Endodermal cell (in vitro differentiated cells): ENCODE results near the gene SYNGAP1. TPM values are rescaled to one million over a fixed set of nuclear protein-coding genes. Genes with fewer than 3 reads are reported as not detected.

Experiments
- DNase-seq: peaks from one replicate; pipeline ENCODE4 v3.0.0-alpha.2; 2017
- H3K27ac ChIP-seq: 2 replicates; pipeline ENCODE4 v1.5.1; 2013; ENCODE audit warnings: mild to moderate bottlenecking, low read depth, low read length, moderate library complexity
- H3K27me3 ChIP-seq: 2 replicates; pipeline ENCODE4 v1.6.1; 2013; ENCODE audit warnings: mild to moderate bottlenecking, low read length, moderate library complexity; ENCODE audit not compliant: insufficient read depth, control insufficient read depth, poor library complexity, severe bottlenecking
- H3K36me3 ChIP-seq: 2 replicates; pipeline ENCODE4 v1.7.0; 2013; ENCODE audit warnings: mild to moderate bottlenecking, low read length, moderate library complexity; ENCODE audit not compliant: control insufficient read depth, insufficient read depth
- H3K4me1 ChIP-seq: one replicate; pipeline ENCODE4 v1.7.0; 2013; ENCODE audit warnings: low read length; ENCODE audit not compliant: control insufficient read depth, insufficient read depth
- H3K4me3 ChIP-seq: 2 replicates; pipeline ENCODE4 v1.5.1; 2013; ENCODE audit warnings: mild to moderate bottlenecking, low read length, moderate library complexity
- H3K9ac ChIP-seq: 2 replicates; pipeline ENCODE4 v1.6.1; 2013; ENCODE audit warnings: mild to moderate bottlenecking, low read length, moderate library complexity; ENCODE audit not compliant: poor library complexity, severe bottlenecking; ENCODE audit errors: extremely low read depth
- H3K9me3 ChIP-seq: 2 replicates; pipeline ENCODE4 v1.6.1; 2013; ENCODE audit warnings: mild to moderate bottlenecking, low read length, moderate library complexity; ENCODE audit not compliant: control insufficient read depth
- H3K27ac Mint-ChIP-seq: 2 replicates; pipeline ENCODE4 v1.8.0; 2020; ENCODE audit warnings: mixed read lengths
- H3K27me3 Mint-ChIP-seq: 2 replicates; pipeline ENCODE4 v1.8.0; 2021; ENCODE audit warnings: mild to moderate bottlenecking, mixed read lengths; ENCODE audit not compliant: insufficient read depth
- H3K36me3 Mint-ChIP-seq: 2 replicates; pipeline ENCODE4 v1.8.0; 2020; ENCODE audit warnings: low read depth, mixed read lengths
- H3K4me1 Mint-ChIP-seq: 2 replicates; pipeline ENCODE4 v1.8.0; 2020; ENCODE audit warnings: mixed read lengths
- H3K4me3 Mint-ChIP-seq: 2 replicates; pipeline ENCODE4 v1.8.0; 2020; ENCODE audit warnings: mild to moderate bottlenecking, moderate library complexity, mixed read lengths
- H3K9me3 Mint-ChIP-seq: 2 replicates; pipeline ENCODE4 v1.8.0; 2020; ENCODE audit warnings: mild to moderate bottlenecking, mixed read lengths
- WGBS, 2 experiments: methylation state at CpG; one replicate each; pipeline versions ENCODE4 v1.1.5 to v1.1.7; 2013; ENCODE audit warnings: missing lambda C conversion rate in 2 of 2, mixed read lengths in 1 of 2; ENCODE audit not compliant: insufficient coverage in 1 of 2, insufficient read length in 1 of 2; 5-methylcytosine and 5-hydroxymethylcytosine counted together
- total RNA-seq, 2 donors: library from RNA; stranded (reverse); fragmentation: NEBNext Ultra II Directional in 1 of 2; extraction: Animal tissue kit (Norgen Biotek cat#: 25700) in 1 of 2; gene quantifications; 2 replicates in 1 of 2; 3 replicates in 1 of 2; pipeline ENCODE4 v1.2.1, GENCODE V29; 2021
- TF ChIP-seq, protein P1 (sequence below): fragments of 200-600 bp; sonication (generic); conservative IDR thresholded peaks from 2 replicates; pipeline ENCODE4 v1.5.0; 2021; ENCODE audit warnings: antibody characterized with exemption, mild to moderate bottlenecking

Gene SYNGAP1
- total RNA-seq, 2 donors from 2014 or later: 90.2 to 94.2 TPM

DNA sequence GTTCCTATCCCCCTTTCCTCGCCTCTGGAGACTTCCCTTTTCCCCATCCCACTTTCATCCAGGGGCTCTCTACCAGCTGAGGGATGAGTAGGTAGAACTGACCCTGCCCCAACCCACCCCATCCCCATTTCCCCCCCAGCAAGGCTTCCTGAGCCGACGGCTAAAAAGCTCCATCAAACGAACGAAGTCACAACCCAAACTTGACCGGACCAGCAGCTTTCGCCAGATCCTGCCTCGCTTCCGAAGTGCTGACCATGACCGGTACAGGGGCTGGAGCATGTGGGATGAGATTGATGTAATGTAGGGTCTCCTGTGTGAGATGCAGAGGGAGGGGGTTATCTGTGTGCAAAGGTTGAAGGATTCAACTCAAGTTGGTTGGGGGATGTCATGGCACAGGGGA, 12.7 kb downstream of the SYNGAP1 start:
- Mint-ChIP-seq H3K4me3 (peak overlapping the region; percentile 51), H3K9me3 (no peaks in the 10 kb centered on the region), H3K36me3 (peaks cover 32% of the 10 kb centered on the region), H3K4me1 (peaks cover 54% of the 10 kb centered on the region), H3K27me3 (no peaks in the 10 kb centered on the region), H3K27ac (peak overlapping the region; percentile 88)
- H3K27me3 ChIP-seq: no peaks in the 10 kb centered on the region
- TF ChIP-seq, protein P1, sequence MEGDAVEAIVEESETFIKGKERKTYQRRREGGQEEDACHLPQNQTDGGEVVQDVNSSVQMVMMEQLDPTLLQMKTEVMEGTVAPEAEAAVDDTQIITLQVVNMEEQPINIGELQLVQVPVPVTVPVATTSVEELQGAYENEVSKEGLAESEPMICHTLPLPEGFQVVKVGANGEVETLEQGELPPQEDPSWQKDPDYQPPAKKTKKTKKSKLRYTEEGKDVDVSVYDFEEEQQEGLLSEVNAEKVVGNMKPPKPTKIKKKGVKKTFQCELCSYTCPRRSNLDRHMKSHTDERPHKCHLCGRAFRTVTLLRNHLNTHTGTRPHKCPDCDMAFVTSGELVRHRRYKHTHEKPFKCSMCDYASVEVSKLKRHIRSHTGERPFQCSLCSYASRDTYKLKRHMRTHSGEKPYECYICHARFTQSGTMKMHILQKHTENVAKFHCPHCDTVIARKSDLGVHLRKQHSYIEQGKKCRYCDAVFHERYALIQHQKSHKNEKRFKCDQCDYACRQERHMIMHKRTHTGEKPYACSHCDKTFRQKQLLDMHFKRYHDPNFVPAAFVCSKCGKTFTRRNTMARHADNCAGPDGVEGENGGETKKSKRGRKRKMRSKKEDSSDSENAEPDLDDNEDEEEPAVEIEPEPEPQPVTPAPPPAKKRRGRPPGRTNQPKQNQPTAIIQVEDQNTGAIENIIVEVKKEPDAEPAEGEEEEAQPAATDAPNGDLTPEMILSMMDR: no peak
- 60 to 70% methylated on average over 3 to 10 of the region's 10 CpGs for WGBS, 2 experiments
- DNase-seq: peak; percentile 63
- no peak overlapping the region for H3K27ac ChIP-seq
- H3K4me1 ChIP-seq: peaks cover 11% of the 10 kb centered on the region
- H3K4me3 ChIP-seq: no peak overlapping the region
- no peak overlapping the region for H3K9ac ChIP-seq
- peaks cover 23% of the 10 kb centered on the region for H3K36me3 ChIP-seq
- no peaks in the 10 kb centered on the region for H3K9me3 ChIP-seq

DNA sequence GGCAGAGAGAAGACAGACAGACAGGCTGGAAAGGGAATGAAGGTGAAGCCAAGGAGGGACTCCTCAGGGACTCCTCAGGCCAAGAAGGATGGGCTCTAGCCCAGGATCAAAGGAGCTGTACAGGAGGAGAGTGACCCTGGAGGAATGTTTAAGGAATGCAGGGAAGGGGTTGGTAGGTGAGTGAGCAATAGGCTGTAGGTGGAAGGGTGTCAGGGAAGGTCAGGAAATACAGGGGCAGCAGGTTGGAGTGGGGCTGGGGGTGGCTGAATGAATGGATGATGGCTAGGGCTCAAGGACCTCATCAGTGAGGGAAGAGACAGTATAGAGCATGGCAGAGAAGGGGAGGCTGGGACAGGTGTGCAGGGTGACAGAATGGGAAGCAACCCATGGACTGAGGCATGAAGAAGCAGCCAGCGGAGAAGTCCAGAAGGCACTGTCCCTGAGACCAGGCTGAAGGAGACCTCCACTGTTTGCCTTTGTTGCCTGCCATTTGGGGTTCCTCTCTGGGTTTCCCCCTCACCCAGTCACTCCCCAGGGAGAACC, 13.2 kb downstream of the SYNGAP1 start:
- TF ChIP-seq, protein P1: peak; percentile 23
- Histone ChIP-seq H3K27me3 (no peaks in the 10 kb centered on the region), H3K9me3 (no peaks in the 10 kb centered on the region), H3K4me3 (no peak overlapping the region), H3K9ac (no peak overlapping the region), H3K27ac (no peak overlapping the region), H3K4me1 (peaks cover 11% of the 10 kb centered on the region), H3K36me3 (peaks cover 26% of the 10 kb centered on the region)
- peak; percentile 72 for DNase-seq
- WGBS, 2 experiments: 89 to 94% methylated on average over 1 of the region's 1 CpG
- Mint-ChIP-seq H3K4me1 (peaks cover 54% of the 10 kb centered on the region), H3K36me3 (peaks cover 36% of the 10 kb centered on the region), H3K27ac (peak overlapping the region; percentile 88), H3K27me3 (no peaks in the 10 kb centered on the region), H3K4me3 (peak overlapping the region; percentile 51), H3K9me3 (no peaks in the 10 kb centered on the region)

DNA sequence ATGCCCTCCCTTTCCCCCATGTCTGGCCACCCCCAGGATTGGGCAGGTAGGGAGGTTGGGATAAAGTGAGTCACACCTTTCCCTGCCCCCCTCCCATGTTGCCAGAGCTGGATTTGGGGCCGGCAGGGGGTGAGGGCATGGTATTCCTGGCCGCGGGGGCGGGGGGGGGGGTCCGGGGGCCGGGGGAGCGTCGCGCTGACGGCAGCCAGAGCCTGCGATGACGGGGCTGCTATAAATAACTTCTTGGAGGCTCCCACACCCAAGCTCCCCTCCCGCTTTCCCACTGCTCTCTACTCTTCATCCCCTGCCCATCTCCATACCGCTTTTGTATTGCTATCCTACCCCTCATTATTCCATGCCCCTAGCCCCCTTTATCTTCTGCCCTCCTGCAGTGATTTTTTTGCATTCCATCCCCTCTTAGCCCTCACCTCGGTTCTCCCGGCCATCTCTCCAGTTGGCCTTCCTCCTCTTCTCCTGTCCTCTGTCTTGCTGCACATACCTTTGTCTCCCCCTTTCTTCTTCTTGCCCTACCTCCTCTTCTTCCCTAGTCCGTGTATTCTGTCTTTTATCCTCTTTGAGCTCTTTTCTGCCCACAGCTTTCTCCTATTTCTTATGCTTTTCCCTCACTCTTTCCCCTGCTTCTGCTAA, 13.8 kb downstream of the SYNGAP1 start:
- H3K36me3 Mint-ChIP-seq: peaks cover 42% of the 10 kb centered on the region
- Histone ChIP-seq H3K27me3 (no peaks in the 10 kb centered on the region), H3K9ac (no peak overlapping the region), H3K4me3 (no peak overlapping the region), H3K36me3 (peaks cover 32% of the 10 kb centered on the region), H3K9me3 (no peaks in the 10 kb centered on the region), H3K27ac (peak overlapping the region; percentile 36), H3K4me1 (peaks cover 11% of the 10 kb centered on the region)
- 22 to 29% methylated on average over 6 to 16 of the region's 17 CpGs for WGBS, 2 experiments
- TF ChIP-seq, protein P1: no peak
- no peaks in the 10 kb centered on the region for H3K27me3 Mint-ChIP-seq
- peak; percentile 64 for DNase-seq
- H3K4me1 Mint-ChIP-seq: peaks cover 48% of the 10 kb centered on the region
- peak overlapping the region; percentile 51 for H3K4me3 Mint-ChIP-seq
- H3K27ac Mint-ChIP-seq: peak overlapping the region; percentile 44
- H3K9me3 Mint-ChIP-seq: no peaks in the 10 kb centered on the region
